LNCaP clone FGC (cell line): Measurements from ENCODE around the gene MBOAT7.

Source experiments
- DNase-seq: peaks from one replicate; pipeline ENCODE4 v3.0.0-alpha.2; 2011; ENCODE audit warnings: low read depth
- H3K4me3 ChIP-seq: 2 replicates; pipeline ENCODE4 v1.5.1; 2011; ENCODE audit warnings: mild to moderate bottlenecking, low read depth, low read length, control low read depth
- CTCF ChIP-seq: IDR thresholded peaks from 2 replicates; pipeline ENCODE4 v1.5.1; 2012; ENCODE audit warnings: mild to moderate bottlenecking; ENCODE audit not compliant: control insufficient read depth, insufficient read depth; ENCODE audit errors: extremely low read depth

The MBOAT7 gene

GRCh38 chr19:54138489-54139256 is 50.7 kb downstream of the MBOAT7 start:
- DNase-seq: no peak
- H3K4me3 ChIP-seq: peak overlapping the region; percentile 68
- TF ChIP-seq CTCF: no peak

- TF ChIP-seq CTCF: no peak
- peak within 1 kb of the TSS; percentile 70 for H3K4me3 ChIP-seq
- no peak for DNase-seq
These were observed 51.5 kb downstream of the MBOAT7 start, which contains the start of gene CNOT3 for GRCh38 chr19:54137699-54138488. Gene CNOT3, plus strand, starts transcription at chr19:54137762. Its CDS starts 5,217 bp downstream, at chr19:54142979.

GRCh38 chr19:54136864-54137698 is 52.3 kb downstream of the MBOAT7 start:
- H3K4me3 ChIP-seq: peak overlapping the region; percentile 70
- DNase-seq: peak; percentile 100
- TF ChIP-seq CTCF: no peak

- DNase-seq: no peak
- TF ChIP-seq CTCF: no peak
- H3K4me3 ChIP-seq: peak overlapping the region; percentile 70
These were observed 53.1 kb downstream of the MBOAT7 start for GRCh38 chr19:54136086-54136863.

DNA sequence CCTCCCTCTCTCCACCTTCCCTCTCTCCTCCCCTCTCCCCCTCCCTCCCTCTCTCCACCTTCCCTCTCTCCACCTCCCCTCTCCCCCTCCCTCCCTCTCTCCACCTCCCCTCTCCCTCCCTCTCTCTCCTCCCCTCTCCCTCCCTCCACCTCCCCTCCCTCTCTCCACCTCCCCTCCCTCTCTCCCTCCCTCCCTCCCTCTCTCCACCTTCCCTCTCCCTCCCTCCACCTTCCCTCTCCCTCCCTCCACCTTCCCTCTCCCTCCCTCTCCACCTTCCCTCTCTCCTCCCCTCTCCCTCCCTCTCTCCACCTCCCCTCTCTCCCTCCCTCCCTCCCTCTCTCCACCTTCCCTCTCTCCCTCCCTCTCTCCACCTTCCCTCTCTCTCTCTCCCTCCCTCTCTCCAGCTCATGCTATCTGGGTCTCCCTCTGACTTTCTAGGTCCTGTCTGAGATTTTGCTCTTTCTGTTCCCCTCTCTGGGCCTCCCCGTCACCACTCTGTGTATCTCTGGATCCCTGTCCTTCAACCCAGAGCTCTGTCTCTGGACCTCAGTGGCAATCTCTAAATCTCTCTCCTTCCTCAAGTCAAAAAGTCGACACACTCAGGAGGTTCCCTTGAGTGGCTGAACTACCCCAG is 55.3 kb downstream of the MBOAT7 start:
- DNase-seq: no peak
- no peak for TF ChIP-seq CTCF
- no peak overlapping the region for H3K4me3 ChIP-seq
